Right cardiac atrium (tissue), 5 donors: ENCODE measurements around the gene CAGE1. TPM values are rescaled to one million over a fixed set of nuclear protein-coding genes. Genes with fewer than 3 reads are reported as not detected.

ENCODE experiments used
- ATAC-seq, 2 donors: fragments of 200-7000 bp; cut with Tn5 transposase; one replicate each; pipeline versions ENCODE4 v1.8.0 to v1.9.1; 2020; ENCODE audit warnings: moderate library complexity in 2 of 2, mild to moderate bottlenecking in 1 of 2
- DNase-seq, 3 donors: peaks; one replicate each; pipeline ENCODE4 v3.0.0-alpha.2; 2020
- H3K27ac ChIP-seq: one replicate; pipeline ENCODE4 v1.5.1; 2013; ENCODE audit warnings: mild to moderate bottlenecking, low read length, control low read depth, moderate library complexity
- H3K27me3 ChIP-seq: one replicate; pipeline ENCODE4 v1.6.1; 2013; ENCODE audit not compliant: control insufficient read depth, insufficient read depth
- H3K4me1 ChIP-seq: one replicate; pipeline ENCODE4 v1.6.1; 2013; ENCODE audit warnings: low read length; ENCODE audit not compliant: control insufficient read depth, insufficient read depth
- H3K4me3 ChIP-seq: one replicate; pipeline ENCODE4 v1.5.1; 2013; ENCODE audit warnings: low read length, control low read depth
- H3K9me3 ChIP-seq: one replicate; pipeline ENCODE4 v1.6.1; 2013; ENCODE audit warnings: low read length; ENCODE audit not compliant: control insufficient read depth
- WGBS: extraction: QIAGEN DNeasy Blood & Tissue Kit; methylation state at CpG from one replicate; pipeline ENCODE4 v1.1.7; 2013; 5-methylcytosine and 5-hydroxymethylcytosine counted together
- intact Hi-C, 4 donors: fragments of 100-400 bp; cut with DNase I; formaldehyde crosslinking; loops; one replicate each; pipeline versions ENCODE4 v1.11.0 to v1.14.0; 2022 to 2023
- polyA plus RNA-seq: library from polyadenylated mRNA; stranded (reverse); fragments of 200-250 nt; gene quantifications from one replicate; pipeline ENCODE4 v1.2.3, GENCODE V29; 2013
- total RNA-seq, 4 donors: library from RNA; stranded (reverse); fragmentation: NEBNext Ultra II Directional; extraction: Animal tissue kit (Norgen Biotek cat#: 25700); gene quantifications; one replicate each; pipeline ENCODE4 v1.2.1, GENCODE V29; 2021
- donor health status: healthy with polysubstance abuse.
- donor health status: DM: no; HTN: yes; CAD: no.
- donor health status: DM: no; HTN: no; CAD: no.
- donor health status: DM: no; HTN: yes; CAD: no; lungs with severe emphysema.
- donor health status: DM: yes; HTN: yes; CAD: no.

Gene CAGE1
- total and polyA plus RNA-seq, 5 donors: 0.11 to 0.17 (median 0.11) TPM; not detected in 2

DNA sequence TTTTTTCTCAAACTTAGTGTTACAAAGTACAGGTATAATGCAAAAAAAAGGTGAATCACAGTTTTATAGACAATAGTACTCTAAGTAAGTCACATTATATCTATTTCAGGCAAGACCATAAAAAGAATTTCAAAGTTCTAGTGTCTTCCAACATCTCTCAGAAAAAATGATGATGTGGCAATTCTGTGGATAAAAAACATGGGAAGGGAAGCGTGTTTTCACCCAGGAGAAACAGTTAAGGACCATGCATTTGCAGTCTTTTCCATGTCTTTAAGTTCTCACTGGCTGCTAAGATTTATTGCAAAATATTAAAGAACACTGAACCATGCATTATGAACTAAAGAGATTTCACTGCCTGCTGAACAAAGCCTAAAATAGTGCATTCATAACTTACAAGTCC, 78.4 kb downstream of the CAGE1 start:
- WGBS: 46% methylated on average over 1 of the region's 1 CpG
- H3K9me3 ChIP-seq: no peaks in the 10 kb centered on the region
- intact Hi-C loops: loop anchor here in 2 of 4 donors (5.0 to 10.0 kb wide), 2 partner anchors 74 to 81 kb away; partner anchors contain the start of genes CAGE1 (in 1 of the 2) and RIOK1 (in 1 of the 2)
- no peaks in the 10 kb centered on the region for H3K4me1 ChIP-seq
- H3K27me3 ChIP-seq: no peaks in the 10 kb centered on the region
- no peak overlapping the region for H3K27ac ChIP-seq
- DNase-seq: no peak
- H3K4me3 ChIP-seq: no peak overlapping the region
- ATAC-seq: no peak

DNA sequence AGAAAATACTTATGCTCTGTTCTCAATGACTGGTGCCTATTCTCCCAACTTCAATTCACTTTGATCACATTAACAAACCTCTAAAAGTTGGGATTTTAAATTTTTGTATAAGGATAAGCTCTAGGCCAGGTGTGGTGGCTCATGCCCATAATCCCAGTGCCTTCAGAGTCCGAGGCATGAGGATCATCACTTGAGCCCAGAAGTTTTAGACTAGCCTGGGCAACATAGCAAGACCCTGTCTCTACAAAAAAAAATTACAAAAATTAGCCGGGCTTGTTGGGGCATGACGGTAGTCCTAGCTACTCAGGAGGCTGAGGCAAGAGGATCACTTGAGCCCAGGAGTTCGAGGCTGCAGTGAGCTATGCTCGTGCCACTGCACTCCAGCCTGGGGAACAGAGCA, 80.5 kb downstream of the CAGE1 start:
- ATAC-seq: no peak
- Histone ChIP-seq H3K4me3 (no peak overlapping the region), H3K4me1 (no peaks in the 10 kb centered on the region), H3K27ac (no peak overlapping the region), H3K9me3 (no peaks in the 10 kb centered on the region), H3K27me3 (no peaks in the 10 kb centered on the region)
- 81% methylated on average over 5 of the region's 5 CpGs for WGBS
- intact Hi-C loops: loop anchor here in 2 of 4 donors (10.0 kb wide), 2 partner anchors 96 to 276 kb away; no protein-coding TSS in a partner anchor
- no peak for DNase-seq

DNA sequence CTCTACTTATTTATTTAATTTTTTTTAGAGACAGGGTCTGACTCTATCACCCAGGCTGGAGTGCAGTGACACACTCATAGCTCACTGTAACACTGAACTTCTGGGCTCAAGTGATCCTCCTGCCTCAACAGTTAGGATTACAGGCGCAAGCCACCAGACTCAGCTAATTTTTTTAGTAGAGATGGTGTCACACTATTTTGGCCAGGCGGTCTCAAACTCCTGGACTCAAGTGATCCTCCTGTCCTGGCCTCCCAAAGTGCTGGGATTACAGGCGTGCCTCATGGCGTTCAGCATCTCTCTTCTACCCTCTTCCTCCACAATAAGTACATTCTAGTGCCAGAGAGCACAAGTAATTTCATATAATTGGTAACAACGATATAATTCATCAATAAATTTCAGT, 82.0 kb downstream of the CAGE1 start:
- Histone ChIP-seq H3K27ac (no peak overlapping the region), H3K4me3 (no peak overlapping the region), H3K9me3 (no peaks in the 10 kb centered on the region), H3K4me1 (no peaks in the 10 kb centered on the region), H3K27me3 (no peaks in the 10 kb centered on the region)
- intact Hi-C loops: loop anchor here in 2 of 4 donors (10.0 kb wide), 2 partner anchors 97 to 277 kb away; no protein-coding TSS in a partner anchor
- ATAC-seq (no peak), DNase-seq (no peak)
- 98% methylated on average over 5 of the region's 5 CpGs for WGBS

DNA sequence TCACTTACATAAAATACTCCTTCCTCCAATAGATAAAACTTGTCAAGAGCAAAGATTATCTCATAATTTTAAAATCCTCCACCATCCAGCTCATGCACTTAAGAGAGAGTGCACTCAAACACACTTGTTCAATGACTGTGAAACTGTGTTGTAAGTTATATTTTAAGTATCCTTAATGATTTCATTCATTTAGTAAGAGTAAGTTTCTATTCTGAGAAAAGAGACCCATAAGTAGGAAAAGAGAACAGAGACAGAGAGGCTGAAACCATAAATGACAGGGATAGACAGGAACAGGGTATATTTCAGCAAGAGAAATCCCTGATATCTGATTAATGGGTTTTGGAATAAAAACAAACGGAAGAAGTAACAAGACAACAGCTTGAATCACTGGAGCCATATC, 84.7 kb downstream of the CAGE1 start:
- no peaks in the 10 kb centered on the region for H3K9me3 ChIP-seq
- intact Hi-C loops: loop anchor here in 2 of 4 donors (10.0 kb wide), 2 partner anchors 100 to 280 kb away; no protein-coding TSS in a partner anchor
- no peak overlapping the region for H3K27ac ChIP-seq
- no peaks in the 10 kb centered on the region for H3K4me1 ChIP-seq
- H3K4me3 ChIP-seq: no peak overlapping the region
- no peaks in the 10 kb centered on the region for H3K27me3 ChIP-seq
- 75% methylated on average over 1 of the region's 1 CpG for WGBS
- ATAC-seq (no peak), DNase-seq (no peak)

DNA sequence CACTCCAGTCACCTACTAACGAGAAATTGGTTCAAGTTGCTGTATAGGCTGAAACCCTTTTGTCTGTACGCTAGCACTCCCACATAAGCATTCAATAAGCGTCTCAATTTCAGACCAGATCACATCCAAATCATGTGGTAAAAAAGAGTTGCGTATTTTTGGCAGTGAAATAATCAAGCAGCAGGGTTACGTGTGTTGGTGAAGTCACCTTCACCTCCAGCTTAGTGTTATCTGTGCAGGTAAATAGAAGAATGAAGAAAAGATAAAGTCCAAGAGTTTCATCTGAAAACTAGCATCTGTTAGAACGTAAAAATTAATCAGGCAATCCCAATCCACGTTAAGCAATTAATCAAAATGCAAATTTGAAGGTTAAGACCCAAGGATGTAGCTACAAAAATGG, 87.8 kb downstream of the CAGE1 start:
- intact Hi-C loops: loop anchor here in 2 of 4 donors (10.0 kb wide), 2 partner anchors 103 to 283 kb away; no protein-coding TSS in a partner anchor
- Histone ChIP-seq H3K9me3 (no peaks in the 10 kb centered on the region), H3K27ac (no peak overlapping the region), H3K4me1 (no peaks in the 10 kb centered on the region), H3K27me3 (no peaks in the 10 kb centered on the region), H3K4me3 (no peak overlapping the region)
- DNase-seq (no peak), ATAC-seq (no peak)
- 88% methylated on average over 7 of the region's 7 CpGs for WGBS

DNA sequence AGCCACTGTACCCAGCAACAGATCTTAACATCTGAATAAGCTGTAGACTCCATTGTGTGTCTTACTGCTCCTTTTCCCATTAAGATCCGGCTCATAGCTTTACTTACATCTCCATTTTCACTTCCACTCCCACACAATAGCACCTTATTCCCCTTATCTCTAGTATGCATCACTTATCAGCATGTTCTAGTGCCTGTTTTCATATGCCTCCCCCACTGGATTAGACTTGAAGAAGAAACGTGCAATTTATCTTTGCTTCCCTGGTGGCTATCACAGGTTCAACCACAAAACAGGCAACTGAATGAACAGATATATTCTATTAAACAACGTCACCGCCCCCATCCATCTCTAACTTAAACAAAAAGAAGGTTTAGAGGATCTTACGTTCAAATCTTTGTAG, 88.6 kb downstream of the CAGE1 start:
- Histone ChIP-seq H3K27ac (no peak overlapping the region), H3K4me3 (no peak overlapping the region), H3K9me3 (no peaks in the 10 kb centered on the region), H3K4me1 (no peaks in the 10 kb centered on the region), H3K27me3 (no peaks in the 10 kb centered on the region)
- no peak for DNase-seq
- WGBS: 82% methylated on average over 5 of the region's 5 CpGs
- ATAC-seq: no peak
- intact Hi-C loops: loop anchor here in 2 of 4 donors (10.0 kb wide), 2 partner anchors 104 to 284 kb away; no protein-coding TSS in a partner anchor

DNA sequence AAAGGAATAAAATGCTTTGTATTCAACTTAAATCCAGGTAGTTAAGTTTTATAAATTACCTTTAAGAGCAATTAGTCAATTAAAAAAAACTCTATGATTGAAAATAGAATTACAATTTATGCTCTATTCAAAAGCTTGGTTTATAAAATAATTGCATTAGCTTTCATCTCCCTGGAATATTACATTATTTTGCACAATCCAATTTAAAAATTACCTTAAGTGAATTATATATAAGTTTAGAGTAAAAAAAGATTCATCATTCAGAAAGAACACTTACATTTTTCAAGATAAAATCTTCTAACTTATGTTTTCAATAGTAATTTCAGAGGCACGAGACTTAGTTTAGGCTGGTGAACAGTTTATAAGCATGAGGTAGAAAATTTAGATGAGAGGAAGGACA, 91.4 kb downstream of the CAGE1 start:
- whole genome bisulfite sequencing: 92% methylated on average over 1 of the region's 1 CpG
- no peak overlapping the region for H3K27ac ChIP-seq
- no peak overlapping the region for H3K4me3 ChIP-seq
- intact Hi-C loops: no loop called here
- H3K27me3 ChIP-seq: no peaks in the 10 kb centered on the region
- no peaks in the 10 kb centered on the region for H3K9me3 ChIP-seq
- no peak for DNase-seq
- no peak for ATAC-seq
- H3K4me1 ChIP-seq: peaks cover 2% of the 10 kb centered on the region

DNA sequence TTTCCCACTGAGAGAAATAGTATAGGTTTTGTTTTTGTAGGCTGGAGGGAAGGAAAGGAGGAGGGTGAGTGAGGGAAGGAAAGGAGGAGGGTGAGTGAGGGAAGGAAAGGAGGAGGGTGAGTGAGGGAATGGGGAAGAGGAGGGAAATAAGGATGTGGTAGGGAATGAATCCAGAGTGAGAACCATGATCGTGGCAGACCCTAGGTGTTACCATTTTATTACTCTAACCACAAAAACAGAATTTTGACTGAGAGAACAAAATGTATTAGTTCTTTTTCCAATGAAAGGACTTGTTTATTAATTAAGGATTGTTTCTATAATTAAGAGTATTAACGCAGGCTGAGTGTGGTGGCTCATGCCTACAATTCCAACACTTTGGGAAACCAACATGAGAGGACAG, 92.9 kb downstream of the CAGE1 start:
- H3K4me1 ChIP-seq: peaks cover 2% of the 10 kb centered on the region
- no peak overlapping the region for H3K4me3 ChIP-seq
- intact Hi-C loops: no loop called here
- H3K27ac ChIP-seq: no peak overlapping the region
- H3K27me3 ChIP-seq: no peaks in the 10 kb centered on the region
- 84% methylated on average over 2 of the region's 2 CpGs for WGBS
- no peaks in the 10 kb centered on the region for H3K9me3 ChIP-seq
- ATAC-seq (no peak), DNase-seq (no peak)

DNA sequence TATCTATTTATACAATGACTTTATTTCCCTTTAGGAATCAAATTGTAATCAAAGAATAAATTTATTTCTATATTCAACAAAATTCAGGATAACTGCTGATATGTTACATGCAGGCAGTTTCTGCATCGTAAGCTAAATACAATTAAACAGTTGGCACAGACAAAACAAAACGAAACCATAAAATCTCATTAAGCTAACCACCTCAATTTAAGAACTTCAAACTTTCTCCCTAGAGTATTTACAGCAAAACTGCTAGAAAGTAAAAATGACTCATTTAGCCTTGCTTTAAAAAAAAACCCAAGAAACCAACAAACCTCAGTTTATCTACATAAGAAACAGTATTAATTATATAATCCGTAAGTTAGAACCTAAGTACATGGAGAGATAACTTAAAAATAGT, 93.6 kb downstream of the CAGE1 start:
- no peak for DNase-seq
- H3K9me3 ChIP-seq: no peaks in the 10 kb centered on the region
- peaks cover 2% of the 10 kb centered on the region for H3K4me1 ChIP-seq
- intact Hi-C loops: no loop called here
- 93% methylated on average over 3 of the region's 3 CpGs for WGBS
- H3K27me3 ChIP-seq: no peaks in the 10 kb centered on the region
- H3K27ac ChIP-seq: no peak overlapping the region
- ATAC-seq: no peak
- no peak overlapping the region for H3K4me3 ChIP-seq

DNA sequence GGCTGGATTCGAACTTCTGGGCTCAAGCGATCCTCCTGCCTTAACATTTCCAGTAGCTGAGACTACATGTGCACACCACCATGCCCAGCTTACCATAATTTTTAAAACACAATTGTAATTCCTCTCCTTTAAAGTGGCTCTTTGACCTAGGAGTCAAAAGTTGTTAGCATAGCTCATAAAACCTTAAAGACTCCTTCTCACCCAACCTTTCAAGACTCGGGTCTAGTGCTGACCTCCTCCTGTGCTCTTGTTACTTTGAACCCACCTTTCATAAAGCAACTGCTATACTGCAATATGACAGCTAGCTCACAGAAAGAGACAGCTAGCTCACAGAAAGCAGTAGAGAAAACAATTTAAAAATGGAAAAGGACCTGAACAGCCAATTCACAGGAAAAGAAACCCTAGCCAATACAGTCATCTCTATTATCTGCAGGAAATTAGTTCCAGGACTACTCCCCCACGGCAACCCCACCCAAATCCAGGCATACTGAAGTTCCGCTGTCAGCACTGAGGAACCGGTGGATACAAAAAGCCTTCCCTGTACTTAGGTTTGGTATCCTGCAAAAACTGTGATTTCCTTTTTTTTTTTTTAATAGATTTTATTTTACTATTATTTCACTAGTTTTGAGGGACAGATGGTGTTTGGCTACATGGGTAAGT, 96.8 kb downstream of the CAGE1 start:
- no peak overlapping the region for H3K4me3 ChIP-seq

DNA sequence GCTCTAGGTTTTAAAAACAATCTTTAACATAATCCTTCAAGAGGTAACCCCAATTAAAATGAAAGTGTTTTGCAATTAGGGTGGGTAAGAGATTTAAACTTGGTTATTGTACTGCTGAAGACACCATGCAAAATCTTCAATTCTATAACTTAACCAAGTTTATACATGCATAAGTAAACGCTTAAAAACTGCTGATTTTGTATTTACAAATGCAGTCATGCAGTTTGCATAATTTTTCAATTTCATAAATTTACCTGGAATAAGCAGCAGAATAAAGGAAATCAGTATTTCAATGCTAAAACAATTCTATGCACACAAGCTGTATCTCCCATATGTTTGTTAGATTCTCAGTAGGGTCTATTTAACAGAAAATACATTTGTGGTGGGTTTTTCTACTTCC, 99.5 kb downstream of the CAGE1 start:
- ATAC-seq (no peak), DNase-seq (no peak)
- H3K4me3 ChIP-seq: no peak overlapping the region
- H3K27me3 ChIP-seq: no peaks in the 10 kb centered on the region
- no peak overlapping the region for H3K27ac ChIP-seq
- intact Hi-C loops: no loop called here
- no peaks in the 10 kb centered on the region for H3K9me3 ChIP-seq
- H3K4me1 ChIP-seq: peaks cover 2% of the 10 kb centered on the region
- 93% methylated on average over 1 of the region's 1 CpG for WGBS

More for the DNA sequence above, 96.8 kb downstream of the CAGE1 start:
- Histone ChIP-seq H3K9me3 (no peaks in the 10 kb centered on the region), H3K27me3 (no peaks in the 10 kb centered on the region), H3K4me1 (peaks cover 2% of the 10 kb centered on the region), H3K27ac (no peak overlapping the region)
- DNase-seq (peak in 1 of 3 donors; percentile 48), ATAC-seq (peak; percentile 55 to 95)
- 73% methylated on average over 6 of the region's 6 CpGs for WGBS
- intact Hi-C loops: no loop called here
